Endothelial cell of hepatic sinusoid (primary cell): ENCODE measurements around the gene ZNF813.

Source experiments
- in situ Hi-C: cut with HindIII; loops from 2 replicates; pipeline ENCODE4 v1.10.0; 2017; ENCODE audit warnings: low sequenced_read_pairs

ZNF813 gene

GRCh38 chr19:53520163-53520546, 52.6 kb downstream of the ZNF813 start:
- in situ Hi-C loops, result no loop called here

GRCh38 chr19:53520547-53521372, 53.2 kb downstream of the ZNF813 start:
- in situ Hi-C loops, result no loop called here

- in situ Hi-C loops, result no loop called here
These were observed 54.1 kb downstream of the ZNF813 start for GRCh38 chr19:53521373-53522202.

GRCh38 chr19:53525922-53526321, 58.4 kb downstream of the ZNF813 start:
- in situ Hi-C loops, result no loop called here

GRCh38 chr19:53530622-53531021, 63.1 kb downstream of the ZNF813 start:
- in situ Hi-C loops, result no loop called here

- in situ Hi-C loops, result no loop called here
These were observed 63.9 kb downstream of the ZNF813 start for GRCh38 chr19:53531457-53531856.

- in situ Hi-C loops, result no loop called here
These were observed 64.8 kb downstream of the ZNF813 start for GRCh38 chr19:53532362-53532761.

- in situ Hi-C loops, result no loop called here
These were observed 68.7 kb downstream of the ZNF813 start for GRCh38 chr19:53536225-53536548.

- in situ Hi-C loops, result no loop called here
These were observed 69.6 kb downstream of the ZNF813 start for GRCh38 chr19:53537121-53537520.

GRCh38 chr19:53537521-53538377, 70.2 kb downstream of the ZNF813 start, which contains the start of gene ZNF331:
ZNF331 (plus strand) TSS chr19:53538145; CDS start chr19:53569377, 31,232 bp downstream.
- in situ Hi-C loops, result no loop called here

- in situ Hi-C loops, result no loop called here
These were observed 71.0 kb downstream of the ZNF813 start for GRCh38 chr19:53538378-53539109.

GRCh38 chr19:53540091-53540490, 72.6 kb downstream of the ZNF813 start:
- in situ Hi-C loops, result no loop called here

GRCh38 chr19:53541971-53542370, 74.4 kb downstream of the ZNF813 start:
- in situ Hi-C loops, result no loop called here

- in situ Hi-C loops, result no loop called here
These were observed 77.9 kb downstream of the ZNF813 start for GRCh38 chr19:53545271-53546065.
